Endothelial cell of umbilical vein (primary cell): Measurements from ENCODE around the gene UTF1.

Experiments used
- EZH2 ChIP-seq: IDR thresholded peaks from 2 replicates; pipeline ENCODE4 v1.6.1; 2012; ENCODE audit warnings: borderline replicate concordance, low read depth, mild to moderate bottlenecking, moderate library complexity, low read length, inconsistent platforms; ENCODE audit not compliant: severe bottlenecking
- FOS ChIP-seq: IDR thresholded peaks from 2 replicates; pipeline ENCODE4 v1.6.1; 2011; ENCODE audit warnings: mild to moderate bottlenecking, low read length, moderate library complexity, borderline replicate concordance; ENCODE audit not compliant: insufficient read depth
- POLR2A ChIP-seq: IDR thresholded peaks from 2 replicates; pipeline ENCODE4 v1.6.1; 2012; ENCODE audit warnings: low read depth, mild to moderate bottlenecking, control low read depth, low read length
- POLR2AphosphoS5 ChIP-seq: IDR thresholded peaks from 2 replicates; pipeline ENCODE4 v1.6.1; 2012; ENCODE audit warnings: low read depth, mild to moderate bottlenecking, control low read depth, low read length, moderate library complexity; ENCODE audit not compliant: insufficient read depth
- TF ChIP-seq, protein P1 (sequence below), 2 donors: IDR thresholded peaks; 1 replicate in 1 of 2; 2 replicates in 1 of 2; pipeline ENCODE4 v1.5.1; 2011; ENCODE audit warnings: low read length in 2 of 2, mild to moderate bottlenecking in 2 of 2, moderate library complexity in 2 of 2, control low read depth in 1 of 2, inconsistent platforms in 1 of 2, low read depth in 1 of 2; ENCODE audit not compliant: insufficient read depth in 1 of 2; ENCODE audit errors: extremely low read depth in 1 of 2

DNA sequence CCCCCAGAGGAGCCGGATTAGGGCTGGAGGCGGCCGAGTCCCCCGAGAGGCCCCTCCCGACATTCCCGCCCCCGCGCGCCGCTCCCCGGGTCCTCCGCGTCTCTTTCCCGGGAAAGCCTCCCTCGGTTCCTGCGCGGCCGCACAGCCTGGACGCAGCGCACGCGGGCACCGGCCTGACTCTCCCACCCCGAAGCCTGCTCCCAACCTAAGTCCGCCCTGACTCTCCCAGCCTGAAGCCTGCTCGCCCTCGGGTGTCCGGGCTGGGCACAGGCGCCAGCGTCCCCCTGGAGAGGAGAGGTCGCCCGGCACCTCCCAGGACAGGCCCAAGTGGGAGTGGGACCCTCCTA lies 7.2 kb downstream of the UTF1 start:
- TF ChIP-seq, protein P1, sequence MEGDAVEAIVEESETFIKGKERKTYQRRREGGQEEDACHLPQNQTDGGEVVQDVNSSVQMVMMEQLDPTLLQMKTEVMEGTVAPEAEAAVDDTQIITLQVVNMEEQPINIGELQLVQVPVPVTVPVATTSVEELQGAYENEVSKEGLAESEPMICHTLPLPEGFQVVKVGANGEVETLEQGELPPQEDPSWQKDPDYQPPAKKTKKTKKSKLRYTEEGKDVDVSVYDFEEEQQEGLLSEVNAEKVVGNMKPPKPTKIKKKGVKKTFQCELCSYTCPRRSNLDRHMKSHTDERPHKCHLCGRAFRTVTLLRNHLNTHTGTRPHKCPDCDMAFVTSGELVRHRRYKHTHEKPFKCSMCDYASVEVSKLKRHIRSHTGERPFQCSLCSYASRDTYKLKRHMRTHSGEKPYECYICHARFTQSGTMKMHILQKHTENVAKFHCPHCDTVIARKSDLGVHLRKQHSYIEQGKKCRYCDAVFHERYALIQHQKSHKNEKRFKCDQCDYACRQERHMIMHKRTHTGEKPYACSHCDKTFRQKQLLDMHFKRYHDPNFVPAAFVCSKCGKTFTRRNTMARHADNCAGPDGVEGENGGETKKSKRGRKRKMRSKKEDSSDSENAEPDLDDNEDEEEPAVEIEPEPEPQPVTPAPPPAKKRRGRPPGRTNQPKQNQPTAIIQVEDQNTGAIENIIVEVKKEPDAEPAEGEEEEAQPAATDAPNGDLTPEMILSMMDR (IDR thresholded peaks at IDR 0.05; ENCODE audit: extremely low read depth in 1 of 2, insufficient read depth in 1 of 2, low read depth in 1 of 2, low read length in 2 of 2): no peak
- TF ChIP-seq FOS (no peak), POLR2A (no peak), POLR2AphosphoS5 (no peak), EZH2 (peak; percentile 58)
